GM21447 (cell line): ENCODE results near the gene ADAP2.
"Not testable (repeated sequence)": the region's sequence is repeated elsewhere in the genome, so short reads cannot be mapped to it uniquely, and the experiment has no call there.

Source experiments
- ATAC-seq: cut with Tn5 transposase; IDR thresholded peaks from one replicate; pipeline ENCODE4 v1.9.1; 2021; ENCODE audit not compliant: unreplicated experiment

ADAP2 gene

DNA sequence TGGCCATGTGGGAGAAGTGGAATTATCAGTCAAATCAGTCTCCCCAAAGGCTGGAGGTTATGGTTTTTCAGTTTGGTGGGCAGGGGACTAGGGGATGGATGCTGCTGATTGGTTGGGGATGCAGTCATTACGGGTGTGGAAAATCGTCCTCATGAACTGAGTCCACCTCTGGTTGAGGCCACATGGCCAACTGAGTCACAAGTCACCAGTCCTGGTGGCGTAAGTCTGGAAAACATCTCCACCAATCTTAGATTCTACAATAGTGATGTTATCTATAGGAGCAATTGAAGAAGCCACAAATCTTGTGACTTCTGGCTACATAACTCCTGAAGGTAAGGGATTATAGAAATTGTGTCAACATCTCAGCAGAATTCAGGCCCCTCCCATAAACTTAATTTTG lies 43.9 kb downstream of the ADAP2 start:
- no peak for ATAC-seq

DNA sequence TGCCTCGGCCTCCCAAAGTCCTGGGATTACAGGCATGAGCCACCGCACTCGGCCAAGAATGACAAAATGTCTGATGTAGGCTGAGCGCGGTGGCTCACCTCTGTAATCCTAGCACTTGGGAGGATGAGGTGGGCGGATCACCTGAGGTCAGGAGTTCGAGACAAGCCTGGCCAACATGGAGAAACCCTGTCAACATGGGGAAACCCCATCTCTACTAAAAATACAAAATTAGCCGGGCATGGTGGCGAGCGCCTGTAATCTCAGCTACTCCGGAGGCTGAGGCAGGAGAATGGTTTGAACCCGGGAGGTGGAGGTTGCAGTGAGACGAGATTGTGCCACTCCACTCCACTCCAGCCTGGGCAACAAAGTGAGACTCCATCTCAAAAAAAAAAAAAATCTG lies 46.2 kb downstream of the ADAP2 start:
- not testable (repeated sequence) for ATAC-seq

DNA sequence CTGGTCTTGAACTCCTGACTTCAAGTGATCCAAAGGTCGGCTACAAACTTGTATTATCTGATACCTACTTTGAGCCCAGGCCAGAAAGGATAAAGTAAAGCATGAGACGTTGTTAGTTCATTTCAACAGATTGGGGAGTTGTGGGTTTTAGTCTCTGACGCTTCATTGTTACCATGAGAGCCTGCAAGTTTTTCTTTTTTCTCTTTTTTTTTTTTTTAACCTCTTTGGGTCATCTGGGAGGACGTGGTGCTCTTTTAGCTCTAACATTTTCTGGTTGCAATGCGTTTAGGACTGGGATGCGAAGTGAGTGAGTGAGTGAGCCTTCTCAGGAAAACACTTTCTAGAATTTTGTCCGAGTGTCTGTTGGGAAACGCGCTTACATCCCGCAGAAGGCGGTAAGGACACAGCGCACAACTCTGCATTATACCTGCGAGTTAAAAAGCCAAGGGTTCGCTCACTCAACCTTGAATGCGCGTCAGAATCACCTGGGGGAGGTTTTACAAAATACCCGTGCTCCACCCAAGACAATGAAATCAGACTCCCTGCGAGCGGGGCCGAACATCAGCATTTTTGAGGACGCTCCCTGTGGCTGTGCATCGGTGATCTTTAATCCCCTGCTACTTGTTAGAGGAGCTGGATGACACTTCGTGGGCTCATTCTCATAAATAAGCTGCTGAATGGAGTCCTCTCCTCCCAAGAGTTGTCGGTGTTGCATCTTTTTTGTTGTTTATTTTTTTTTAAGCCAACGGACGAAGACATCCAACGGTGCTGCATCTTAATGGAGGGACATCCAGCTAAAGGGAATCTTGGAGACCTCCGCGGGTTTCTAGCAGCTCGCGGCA lies 48.5 kb downstream of the ADAP2 start:
- no peak for ATAC-seq

DNA sequence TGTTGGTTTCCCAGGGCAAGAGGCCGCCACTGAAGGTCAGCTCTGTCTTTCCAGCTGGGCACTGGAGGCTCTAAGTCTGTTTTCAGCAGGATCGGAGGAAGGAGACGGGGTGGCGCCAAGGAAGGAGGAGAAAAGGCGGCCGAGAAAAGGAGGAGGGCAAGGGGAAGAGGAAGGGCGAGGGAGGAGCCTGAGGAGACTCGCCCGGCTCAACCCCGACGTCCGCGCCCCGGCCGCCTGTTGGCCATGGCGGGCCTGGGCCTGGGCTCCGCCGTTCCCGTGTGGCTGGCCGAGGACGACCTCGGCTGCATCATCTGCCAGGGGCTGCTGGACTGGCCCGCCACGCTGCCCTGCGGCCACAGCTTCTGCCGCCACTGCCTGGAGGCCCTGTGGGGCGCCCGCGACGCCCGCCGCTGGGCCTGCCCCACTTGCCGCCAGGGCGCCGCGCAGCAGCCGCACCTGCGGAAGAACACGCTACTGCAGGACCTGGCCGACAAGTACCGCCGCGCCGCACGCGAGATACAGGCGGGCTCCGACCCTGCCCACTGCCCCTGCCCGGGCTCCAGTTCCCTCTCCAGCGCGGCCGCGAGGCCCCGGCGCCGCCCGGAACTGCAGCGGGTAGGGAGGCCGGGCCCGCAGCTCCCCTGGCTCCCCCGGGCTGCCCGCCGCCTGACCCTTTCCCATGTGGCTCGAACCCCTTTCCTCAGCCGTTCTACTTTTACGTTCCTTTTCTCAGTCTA lies 49.3 kb downstream of the ADAP2 start, which contains the start of gene RNF135:
TSS of gene RNF135 (plus strand) at position 209 of the 737 bp plus-strand sequence. CDS start at position 244, 35 bp downstream.
- ATAC-seq: peak; percentile 52

DNA sequence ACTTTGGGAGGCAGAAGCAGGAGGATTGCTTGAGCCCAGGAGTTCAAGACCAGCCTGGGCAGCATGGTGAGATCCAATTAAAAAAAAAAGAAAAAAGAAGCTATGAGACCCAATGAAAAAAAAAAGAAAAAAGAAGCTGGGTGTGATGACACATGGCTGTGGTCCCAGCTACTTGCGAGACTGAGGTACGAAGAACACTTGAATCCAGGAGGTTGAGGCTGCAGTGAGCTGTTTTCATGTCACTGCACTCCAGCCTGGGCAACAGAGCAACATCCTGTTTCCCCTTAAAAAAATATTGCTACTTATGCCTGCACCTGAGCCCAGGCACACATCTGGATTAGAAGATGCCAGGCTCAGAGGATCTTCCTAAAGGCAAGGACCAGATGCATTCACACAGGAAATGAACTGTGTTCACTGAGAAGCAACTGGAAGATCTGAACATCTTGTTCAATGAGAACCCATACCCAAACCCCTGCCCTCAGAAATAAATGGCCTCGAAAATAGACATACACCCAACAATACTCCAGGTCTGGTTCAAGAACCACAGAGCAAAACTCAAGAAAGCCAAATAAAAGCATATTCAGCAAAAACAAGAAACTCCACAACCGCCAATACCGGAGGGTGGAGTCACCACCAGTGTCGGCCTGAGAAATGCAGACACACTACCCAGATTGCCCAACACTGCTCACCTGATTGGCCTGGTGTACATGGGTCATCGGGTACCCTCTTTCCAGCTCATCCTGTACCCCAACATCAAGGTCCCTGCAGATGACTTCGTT lies 53.5 kb downstream of the ADAP2 start:
- ATAC-seq: no peak

DNA sequence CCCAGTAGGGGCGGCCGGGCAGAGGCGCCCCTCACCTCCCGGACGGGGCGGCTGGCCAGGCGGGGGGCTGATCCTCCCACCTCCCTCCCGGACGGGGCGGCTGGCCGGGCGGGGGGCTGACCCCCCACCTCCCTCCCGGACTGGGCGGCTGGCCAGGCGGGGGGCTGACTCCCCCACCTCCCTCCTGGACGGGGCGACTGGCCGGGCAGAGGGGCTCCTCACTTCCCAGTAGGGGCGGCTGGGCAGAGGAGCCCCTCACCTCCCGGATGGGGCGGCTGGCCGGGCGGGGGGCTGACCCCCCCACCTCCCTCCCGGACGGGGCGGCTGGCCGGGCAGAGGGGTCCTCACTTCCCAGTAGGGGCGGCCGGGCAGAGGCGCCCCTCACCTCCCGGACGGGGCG lies 58.2 kb downstream of the ADAP2 start:
- ATAC-seq: not testable (repeated sequence)

DNA sequence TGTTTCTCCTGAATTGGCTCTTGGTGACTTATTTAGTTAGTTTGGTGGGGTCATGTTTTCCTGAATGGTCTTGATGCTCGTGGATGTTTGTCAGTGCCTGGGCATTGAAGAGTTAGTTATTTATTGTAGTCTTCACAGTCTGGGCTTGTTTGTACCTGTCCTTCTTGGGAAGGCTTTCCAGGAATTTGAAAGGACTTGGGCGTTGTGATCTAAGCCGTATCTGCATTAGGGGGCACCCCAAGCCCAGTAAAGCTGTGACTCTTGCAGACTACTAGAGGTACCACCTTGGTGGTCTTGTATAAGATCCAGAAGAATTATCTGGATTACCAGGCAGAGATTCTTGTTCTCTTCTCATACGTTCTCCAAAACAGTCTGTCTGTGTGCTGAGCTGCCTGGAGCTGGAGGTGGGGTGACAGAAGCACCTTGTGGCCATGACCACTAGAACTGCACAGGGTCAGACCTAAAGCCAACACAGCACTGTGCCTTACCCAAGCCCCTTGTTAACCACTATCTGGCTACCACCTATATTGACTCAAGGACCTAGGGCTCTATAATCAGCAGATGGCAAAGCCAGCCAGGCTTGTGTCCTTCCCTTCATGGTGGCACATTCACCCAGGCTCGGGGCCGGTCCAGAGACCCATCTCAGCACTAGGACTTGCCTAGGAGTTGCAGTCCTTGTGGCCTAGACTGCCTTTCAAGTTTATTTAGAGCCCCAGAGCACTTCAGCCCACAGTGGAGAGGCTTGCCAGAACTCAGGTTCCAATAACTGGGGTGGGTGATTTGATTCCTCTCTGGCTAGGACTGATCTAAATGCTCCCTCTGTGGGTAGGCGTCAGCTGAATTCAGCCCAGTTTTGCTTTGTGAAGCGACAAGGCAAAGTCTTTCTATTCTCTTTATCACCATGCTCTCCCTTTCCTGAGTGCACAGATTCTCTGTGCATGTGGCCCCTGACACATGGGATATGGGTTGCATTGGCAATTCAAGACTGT lies 60.1 kb downstream of the ADAP2 start:
- no peak for ATAC-seq

DNA sequence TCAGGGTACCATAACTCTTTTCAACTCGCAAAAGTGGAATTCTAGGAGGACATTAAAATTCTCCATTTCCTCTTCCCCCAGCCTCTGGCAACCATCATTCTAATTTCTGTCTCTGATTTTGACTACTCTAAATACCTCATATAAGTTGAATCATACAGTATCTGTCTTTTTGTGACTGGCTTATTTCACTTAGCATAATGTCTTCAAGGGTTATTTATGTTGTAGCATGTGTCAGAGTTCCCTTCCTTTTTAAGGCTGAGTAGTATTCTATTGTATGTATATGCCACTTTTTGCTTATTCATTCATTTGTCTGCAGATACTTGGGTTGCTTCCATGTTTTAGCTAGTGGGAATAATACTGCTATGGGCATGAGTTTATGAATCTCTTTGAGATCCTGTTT lies 61.1 kb downstream of the ADAP2 start:
- ATAC-seq: no peak

DNA sequence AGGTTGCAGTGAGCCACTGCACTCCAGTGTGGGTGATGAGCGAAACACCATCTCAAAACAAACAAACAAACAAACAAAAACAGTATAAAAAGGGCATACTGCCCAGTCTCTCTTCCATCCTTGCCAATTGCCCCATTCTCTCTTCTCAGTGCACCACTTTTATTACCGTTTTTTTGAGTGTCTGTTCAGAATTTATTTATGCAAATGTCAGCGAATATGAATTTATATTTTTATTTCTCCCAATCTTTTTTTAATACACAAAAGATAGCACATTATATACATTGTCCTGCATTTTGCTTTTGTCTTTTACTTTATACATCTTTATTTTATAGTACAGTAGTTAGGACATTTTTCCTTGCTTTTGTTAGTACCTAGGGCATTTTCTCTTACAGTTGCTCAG lies 68.7 kb downstream of the ADAP2 start:
- no peak for ATAC-seq

DNA sequence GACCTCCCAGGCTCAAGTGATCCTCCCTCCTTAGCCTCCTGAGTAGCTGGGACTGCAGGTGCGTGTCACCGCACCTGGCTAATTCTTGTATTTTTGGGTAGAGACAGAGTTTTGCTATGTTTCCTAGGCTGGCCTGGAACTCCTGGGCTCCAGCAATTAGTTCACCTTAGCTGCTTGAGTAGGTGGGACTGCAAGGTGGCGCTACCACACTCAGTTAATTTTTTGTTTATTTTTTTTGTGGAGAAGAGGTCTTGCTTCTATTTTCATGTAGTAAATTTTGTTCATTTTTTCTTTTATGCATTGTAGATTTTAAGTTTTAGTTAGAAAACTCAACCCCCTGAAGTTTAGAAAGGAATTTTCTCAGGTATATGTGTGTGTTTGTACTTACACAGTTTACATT lies 70.8 kb downstream of the ADAP2 start:
- no peak for ATAC-seq

DNA sequence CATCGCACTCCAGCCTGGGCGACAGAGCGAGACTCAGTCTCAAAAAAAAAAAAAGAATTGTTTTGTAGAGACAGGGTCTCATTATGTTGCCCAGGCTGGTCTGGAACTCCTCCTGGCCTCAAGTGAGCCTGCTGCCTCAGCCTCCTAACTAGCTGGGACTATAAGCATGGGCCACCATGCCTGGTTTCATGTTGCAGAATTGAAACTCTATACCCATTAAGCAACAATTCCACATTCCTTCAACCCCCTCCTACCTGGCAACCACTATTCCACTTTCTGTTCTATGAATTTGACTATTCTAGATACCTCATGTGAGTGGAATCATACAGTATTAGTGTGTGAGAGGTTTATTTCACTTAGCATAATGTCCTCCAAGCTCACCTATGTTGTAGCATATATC lies 73.6 kb downstream of the ADAP2 start:
- no peak for ATAC-seq

DNA sequence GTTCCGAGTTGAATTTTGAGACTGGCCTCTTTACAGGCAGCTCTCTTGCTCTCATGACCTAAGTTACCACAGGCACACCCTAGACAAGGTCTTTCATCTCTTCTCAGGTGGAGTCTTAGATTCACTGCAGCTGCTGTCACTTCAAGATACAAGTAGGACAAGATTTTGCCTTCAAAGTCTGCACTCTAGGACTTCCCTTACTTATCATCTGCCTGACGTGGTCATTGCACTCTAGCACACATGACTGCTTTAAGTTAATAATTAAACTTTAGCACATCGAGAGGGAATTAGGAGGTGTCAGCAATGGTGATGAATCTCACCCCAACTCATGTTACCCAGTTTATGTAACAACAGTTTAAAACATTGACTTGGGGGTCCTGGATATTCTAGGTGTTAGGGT lies 74.7 kb downstream of the ADAP2 start:
- ATAC-seq: no peak

DNA sequence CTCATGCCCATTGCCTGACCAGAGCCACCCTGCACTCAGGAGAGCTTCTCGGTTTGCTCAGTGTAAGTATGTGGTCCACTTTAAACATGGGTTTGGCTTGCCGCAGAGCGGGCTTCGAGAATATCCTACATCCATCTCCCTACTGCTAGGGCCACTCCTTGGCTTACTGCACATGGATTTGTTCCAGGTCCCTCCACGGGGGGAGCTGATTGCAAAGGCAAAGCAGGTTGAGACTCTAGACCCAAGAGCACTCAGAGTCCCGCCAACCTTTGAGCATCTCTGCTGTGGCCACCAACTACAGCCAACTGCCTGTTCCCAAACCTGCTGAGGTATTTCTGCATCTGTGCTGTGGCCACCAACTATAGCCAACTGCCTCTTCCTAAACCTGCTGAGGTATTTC lies 75.5 kb downstream of the ADAP2 start:
- ATAC-seq: no peak

DNA sequence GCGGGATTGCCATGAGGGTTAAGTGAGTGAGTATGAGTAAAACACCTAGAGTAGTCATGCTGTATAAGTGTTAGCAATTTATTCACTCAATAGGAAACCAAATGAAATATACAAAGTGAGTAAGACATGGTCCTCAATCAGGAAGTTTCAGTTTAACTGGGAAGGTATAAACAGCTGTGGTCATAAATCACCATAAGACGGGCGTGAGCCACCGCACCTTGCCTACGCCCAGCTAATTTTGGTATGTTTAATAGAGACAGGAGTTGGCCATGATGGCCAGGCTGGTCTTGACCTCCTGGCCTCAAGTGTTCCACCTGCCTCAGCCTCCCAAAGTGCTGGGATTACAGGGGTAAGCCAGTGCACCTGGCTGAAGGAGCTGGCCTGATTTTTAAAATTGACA lies 76.1 kb downstream of the ADAP2 start:
- no peak for ATAC-seq

DNA sequence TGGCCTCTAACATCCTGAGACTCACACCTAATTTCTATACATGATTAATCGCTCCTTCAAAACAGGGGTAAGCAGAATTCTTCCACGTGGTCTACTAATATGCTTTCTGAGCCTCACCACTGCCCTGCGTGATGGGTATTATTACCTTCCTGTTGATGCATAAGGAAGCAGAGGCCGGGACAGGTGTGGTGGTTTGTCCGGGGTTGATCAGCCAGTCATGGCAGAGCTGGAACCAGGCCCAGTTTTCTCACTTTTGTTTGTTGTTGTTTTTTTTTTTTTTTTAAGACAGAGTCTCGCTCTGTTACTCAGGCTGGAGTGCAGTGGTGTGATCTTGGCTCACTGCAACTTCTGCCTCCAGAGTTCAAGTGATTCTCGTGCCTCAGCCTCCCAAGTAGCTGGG lies 80.3 kb downstream of the ADAP2 start:
- ATAC-seq: no peak

DNA sequence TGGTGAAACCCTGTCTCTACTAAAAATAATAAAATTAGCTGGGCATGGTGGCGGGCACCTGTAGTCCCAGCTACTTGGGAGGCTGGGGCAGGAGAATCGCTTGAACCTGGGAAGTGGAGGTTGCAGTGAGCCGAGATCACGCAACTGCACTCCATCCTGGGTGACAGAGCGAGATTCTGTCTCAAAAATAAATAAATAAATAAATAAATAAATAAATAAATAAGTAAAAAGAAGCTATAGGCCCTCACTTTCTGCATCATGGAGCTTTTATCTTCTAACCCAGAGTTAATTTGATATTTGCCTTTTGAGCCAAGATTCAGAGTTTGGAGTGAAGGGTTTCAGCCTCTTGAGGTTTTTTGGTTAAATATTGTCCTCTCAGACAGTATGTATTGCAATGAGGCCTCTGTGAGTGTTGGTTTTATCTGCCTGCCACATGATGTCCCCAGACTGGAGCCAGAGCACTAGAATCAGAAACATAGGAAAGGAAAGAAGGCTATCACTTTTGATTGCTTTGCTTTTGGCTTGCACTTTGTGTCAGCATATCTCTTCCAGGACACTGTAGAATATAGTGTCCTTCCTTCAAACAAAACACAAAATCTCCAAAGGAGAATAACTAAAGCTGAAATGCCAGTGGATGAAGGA lies 81.6 kb downstream of the ADAP2 start:
- ATAC-seq: no peak

DNA sequence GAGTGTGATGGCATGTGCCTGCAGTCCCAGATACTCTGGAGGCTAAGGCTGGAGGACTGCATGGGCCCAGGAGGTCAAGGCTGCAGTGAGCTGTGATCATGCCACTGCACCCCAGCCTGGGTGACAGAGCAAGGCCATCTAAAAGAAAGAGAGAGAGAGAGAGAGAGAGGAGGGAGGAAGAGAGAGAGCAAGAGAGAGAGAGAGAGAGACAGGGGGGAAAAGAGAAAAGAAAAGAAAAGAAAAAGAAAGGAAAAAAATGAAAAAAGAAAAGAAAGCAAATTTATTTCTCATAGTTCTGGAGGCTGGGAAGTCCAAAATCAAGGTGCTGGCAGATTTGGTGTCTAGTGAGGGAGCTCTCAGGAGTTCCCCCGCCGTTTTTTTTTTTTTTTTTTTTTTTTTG lies 82.4 kb downstream of the ADAP2 start:
- no peak for ATAC-seq

DNA sequence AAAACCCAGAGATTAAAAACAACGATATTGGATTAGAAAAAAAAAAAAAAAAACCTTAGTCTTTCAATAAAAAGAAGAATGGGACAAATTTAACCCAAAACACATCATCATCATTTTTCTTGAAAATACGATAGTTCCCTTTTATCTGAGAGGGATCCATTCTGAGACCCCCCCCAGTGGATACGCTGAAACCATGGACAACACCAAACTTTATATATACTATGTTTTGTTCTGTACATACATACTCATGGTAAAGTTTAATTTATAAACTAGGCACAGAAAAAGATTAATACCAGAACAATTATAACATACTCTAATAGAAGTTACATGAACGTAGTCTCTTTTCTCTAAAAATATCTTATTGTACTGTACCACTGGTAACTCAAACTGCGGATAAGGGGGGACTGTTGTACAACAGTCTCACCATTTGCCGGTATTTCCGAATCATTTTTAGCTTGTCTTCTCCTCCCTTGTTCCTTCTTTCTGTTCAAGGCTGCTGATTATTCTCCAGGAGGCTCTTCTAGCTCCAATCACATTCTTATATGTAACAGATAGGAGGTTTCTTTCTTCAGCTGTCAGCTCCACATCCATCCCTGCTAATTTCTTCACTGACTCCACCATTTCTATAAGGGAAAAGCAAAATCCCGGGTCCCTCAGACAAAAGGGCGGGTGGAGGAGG lies 86.1 kb downstream of the ADAP2 start:
- ATAC-seq: no peak

DNA sequence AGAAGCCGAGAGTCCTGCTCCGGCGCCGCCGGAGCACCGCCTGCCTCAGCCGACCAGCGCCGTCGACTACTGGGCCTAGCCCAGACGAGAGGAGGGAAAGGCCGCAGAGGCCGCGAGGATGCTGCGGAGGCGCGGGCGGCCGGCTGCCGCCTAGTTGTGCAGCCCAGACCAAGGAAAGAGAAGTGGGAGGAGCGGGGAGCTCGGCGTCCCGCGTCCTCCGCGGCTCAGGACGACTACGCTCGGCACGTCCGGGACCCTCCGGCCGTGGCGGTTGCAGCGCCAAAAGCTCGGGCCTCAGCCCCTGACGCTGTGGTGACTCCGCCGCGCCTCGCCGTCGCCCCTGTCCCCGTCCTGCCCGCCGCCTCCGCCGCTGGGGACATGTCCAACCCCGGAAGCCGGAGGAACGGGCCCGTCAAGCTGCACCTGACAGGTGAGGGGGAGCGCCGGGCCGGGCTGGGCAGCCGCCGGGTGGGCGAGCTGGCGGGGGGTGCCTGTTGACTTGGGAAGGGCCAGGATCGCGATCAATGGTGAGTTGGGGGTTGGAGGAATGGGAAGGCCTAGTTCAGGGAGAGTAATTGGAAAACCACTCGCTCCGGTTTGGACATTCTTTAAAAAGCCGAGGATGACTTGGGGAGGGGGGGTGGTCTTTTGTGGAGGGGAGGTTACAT lies 86.8 kb downstream of the ADAP2 start:
- peak; percentile 60 for ATAC-seq
